SHP77 (cell line): Measurements from ENCODE around the gene ARHGEF3.
"Not testable (repeated sequence)": the region's sequence is repeated elsewhere in the genome, so short reads cannot be mapped to it uniquely, and the experiment has no call there.

Experiments
- DNase-seq, 2 experiments: peaks; one replicate each; lab custom pipeline; 2025; lab: John Stamatoyannopoulos, UW

Gene ARHGEF3

GRCh38 chr3:56725175-56725574 is 76.6 kb downstream of the ARHGEF3 start:
- DNase-seq = no peak

- DNase-seq = no peak
Measured at GRCh38 chr3:56724676-56725075, 77.1 kb downstream of the ARHGEF3 start.

GRCh38 chr3:56720849-56721248 is 80.9 kb downstream of the ARHGEF3 start:
- no peak for DNase-seq

- not testable (repeated sequence) for DNase-seq
Measured at GRCh38 chr3:56718809-56719208, 82.9 kb downstream of the ARHGEF3 start.

- no peak for DNase-seq
Measured at GRCh38 chr3:56711344-56711743, 90.4 kb downstream of the ARHGEF3 start.

- DNase-seq = not testable (repeated sequence)
Measured at GRCh38 chr3:56707412-56707811, 94.3 kb downstream of the ARHGEF3 start.

- no peak for DNase-seq
Measured at GRCh38 chr3:56706629-56707028, 95.1 kb downstream of the ARHGEF3 start.

GRCh38 chr3:56704706-56705105 is 97.0 kb downstream of the ARHGEF3 start:
- no peak for DNase-seq

GRCh38 chr3:56702490-56703315 is 99.0 kb downstream of the ARHGEF3 start:
- peak; percentile 36 to 49 for DNase-seq

- DNase-seq = no peak
Measured at GRCh38 chr3:56700151-56700550, 101.6 kb downstream of the ARHGEF3 start.

- DNase-seq = no peak
Measured at GRCh38 chr3:56694867-56695683, 106.7 kb downstream of the ARHGEF3 start.

GRCh38 chr3:56693750-56694149 is 108.0 kb downstream of the ARHGEF3 start:
- no peak for DNase-seq

GRCh38 chr3:56692520-56693433 is 109.0 kb downstream of the ARHGEF3 start:
- not testable (repeated sequence) for DNase-seq

- not testable (repeated sequence) for DNase-seq
Measured at GRCh38 chr3:56692001-56692365, 109.8 kb downstream of the ARHGEF3 start.

- no peak for DNase-seq
Measured at GRCh38 chr3:56691165-56692000, 110.4 kb downstream of the ARHGEF3 start.

- DNase-seq = no peak
Measured at GRCh38 chr3:56689303-56689702, 112.4 kb downstream of the ARHGEF3 start.

GRCh38 chr3:56688191-56688590 is 113.6 kb downstream of the ARHGEF3 start:
- DNase-seq = no peak

- DNase-seq = no peak
Measured at GRCh38 chr3:56684029-56684428, 117.7 kb downstream of the ARHGEF3 start.

GRCh38 chr3:56683122-56683817 is 118.5 kb downstream of the ARHGEF3 start, which contains the start of gene TASOR:
Gene TASOR, minus strand, starts transcription at chr3:56683265. Its CDS starts 259 bp downstream, at chr3:56683006.
- peak; percentile 68 to 74 for DNase-seq

- peak; percentile 22 to 75 for DNase-seq
Measured at GRCh38 chr3:56682462-56683121, 119.2 kb downstream of the ARHGEF3 start.
